GM12872 (cell line): Measurements from ENCODE around the gene CHPF2.

Source experiments
- TF ChIP-seq, protein P1 (sequence below): IDR thresholded peaks from 3 replicates; pipeline ENCODE4 v1.5.1; 2011; ENCODE audit warnings: low read depth, mild to moderate bottlenecking, low read length, moderate library complexity; ENCODE audit not compliant: insufficient read depth

The CHPF2 gene

DNA sequence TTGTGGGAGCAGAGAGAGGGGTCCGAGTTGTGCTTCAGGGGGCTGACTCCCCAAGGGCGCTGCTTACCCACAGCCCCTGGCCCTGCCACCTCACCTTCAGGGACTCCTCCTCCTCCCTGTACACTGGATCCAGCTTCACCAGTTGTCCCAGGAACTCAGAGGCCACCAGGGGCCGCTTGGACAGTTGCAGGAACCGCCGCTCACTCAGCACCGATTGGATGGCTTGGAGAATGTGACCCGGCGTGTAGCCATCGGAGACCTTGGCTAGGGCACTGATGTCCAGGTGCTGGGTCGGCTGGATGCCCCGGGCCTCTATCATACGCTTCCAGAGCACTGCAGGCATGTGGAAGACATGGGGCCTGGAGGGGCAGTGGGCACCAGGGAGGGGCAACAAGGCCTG, 40.7 kb upstream of the CHPF2 start:
- TF ChIP-seq, protein P1, sequence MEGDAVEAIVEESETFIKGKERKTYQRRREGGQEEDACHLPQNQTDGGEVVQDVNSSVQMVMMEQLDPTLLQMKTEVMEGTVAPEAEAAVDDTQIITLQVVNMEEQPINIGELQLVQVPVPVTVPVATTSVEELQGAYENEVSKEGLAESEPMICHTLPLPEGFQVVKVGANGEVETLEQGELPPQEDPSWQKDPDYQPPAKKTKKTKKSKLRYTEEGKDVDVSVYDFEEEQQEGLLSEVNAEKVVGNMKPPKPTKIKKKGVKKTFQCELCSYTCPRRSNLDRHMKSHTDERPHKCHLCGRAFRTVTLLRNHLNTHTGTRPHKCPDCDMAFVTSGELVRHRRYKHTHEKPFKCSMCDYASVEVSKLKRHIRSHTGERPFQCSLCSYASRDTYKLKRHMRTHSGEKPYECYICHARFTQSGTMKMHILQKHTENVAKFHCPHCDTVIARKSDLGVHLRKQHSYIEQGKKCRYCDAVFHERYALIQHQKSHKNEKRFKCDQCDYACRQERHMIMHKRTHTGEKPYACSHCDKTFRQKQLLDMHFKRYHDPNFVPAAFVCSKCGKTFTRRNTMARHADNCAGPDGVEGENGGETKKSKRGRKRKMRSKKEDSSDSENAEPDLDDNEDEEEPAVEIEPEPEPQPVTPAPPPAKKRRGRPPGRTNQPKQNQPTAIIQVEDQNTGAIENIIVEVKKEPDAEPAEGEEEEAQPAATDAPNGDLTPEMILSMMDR = no peak

DNA sequence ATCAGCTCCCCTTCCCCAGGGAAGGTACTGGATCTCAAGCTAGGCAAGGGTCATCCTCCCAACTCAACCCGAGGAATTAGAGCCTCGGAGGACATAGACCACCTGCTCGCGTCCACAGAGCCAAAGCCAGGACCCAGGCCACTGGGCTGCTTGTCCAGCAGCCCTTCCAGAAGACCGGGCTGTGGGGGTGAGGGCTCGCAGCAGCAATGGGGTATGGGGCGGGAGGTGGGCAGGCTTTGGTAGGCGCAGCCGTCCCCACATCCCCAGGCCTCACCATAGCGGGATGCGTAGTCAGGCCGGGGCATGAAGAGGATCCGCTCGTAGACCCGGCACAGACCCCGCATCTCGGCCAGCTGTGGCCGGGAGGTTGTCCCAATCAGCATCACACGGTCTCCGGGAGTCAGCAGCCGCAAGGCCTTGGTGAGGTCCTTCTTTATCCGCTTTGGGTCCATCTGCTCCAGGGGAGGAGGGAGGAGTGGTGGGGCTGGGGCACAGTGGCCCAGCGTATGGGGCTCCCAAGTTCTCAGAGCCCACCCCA, 40.2 kb upstream of the CHPF2 start:
- TF ChIP-seq, protein P1 = no peak

DNA sequence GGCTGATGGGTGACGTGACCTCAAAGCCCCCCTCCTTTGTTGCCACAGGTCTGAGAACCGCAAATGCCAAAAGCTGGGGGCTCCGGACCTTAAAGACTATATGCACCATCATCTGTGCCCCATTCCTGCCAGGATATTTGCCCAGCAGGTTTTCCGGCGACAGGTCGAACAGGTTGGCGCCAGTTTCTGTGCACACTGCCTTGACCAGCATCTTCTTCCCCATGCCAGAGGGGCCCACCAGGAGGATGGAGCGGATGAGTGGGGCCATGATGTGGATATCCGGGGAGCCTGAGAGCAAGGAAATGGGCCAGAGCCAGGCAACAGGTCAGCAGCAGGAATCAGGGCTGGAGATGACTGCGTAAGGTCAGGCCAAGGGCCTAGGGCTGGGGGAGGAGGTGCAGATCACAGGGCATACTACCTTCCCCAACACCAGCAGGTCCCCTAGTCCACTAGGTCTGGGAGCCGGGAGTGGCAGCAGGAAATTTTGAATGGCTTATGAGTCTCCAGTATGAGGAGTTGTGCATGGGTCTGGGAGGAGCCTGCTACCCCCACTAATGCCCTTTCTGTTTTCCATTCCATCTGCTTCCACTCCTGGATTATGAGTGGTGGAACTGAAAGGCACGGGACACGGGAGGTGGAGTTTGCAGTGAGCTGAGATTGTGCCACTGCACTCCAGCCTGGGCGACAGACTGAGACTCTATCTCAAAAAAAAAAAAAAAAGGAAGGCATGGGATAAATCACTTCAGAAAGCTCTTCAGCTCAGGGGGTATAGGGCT, 38.9 kb upstream of the CHPF2 start:
- TF ChIP-seq, protein P1 = no peak

DNA sequence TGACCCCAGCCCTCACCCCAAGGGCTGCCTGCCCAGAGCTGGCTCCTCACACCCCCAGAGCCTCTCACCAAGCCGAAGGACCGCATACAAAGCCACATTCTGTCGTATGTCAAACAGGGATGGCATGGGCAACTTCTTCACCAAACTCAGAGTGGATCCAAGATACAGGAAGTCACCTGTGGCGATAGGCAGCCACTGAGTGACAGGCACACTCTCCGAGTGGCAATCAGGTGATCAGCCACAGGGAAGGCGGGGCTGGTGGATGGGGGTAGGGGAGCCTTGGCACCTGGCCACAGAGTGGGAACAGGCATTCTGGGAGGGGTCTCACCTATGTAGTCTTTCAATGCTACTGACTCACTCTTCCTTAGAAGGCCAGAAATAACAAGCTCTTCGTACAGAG, 38.1 kb upstream of the CHPF2 start:
- TF ChIP-seq, protein P1 = no peak

DNA sequence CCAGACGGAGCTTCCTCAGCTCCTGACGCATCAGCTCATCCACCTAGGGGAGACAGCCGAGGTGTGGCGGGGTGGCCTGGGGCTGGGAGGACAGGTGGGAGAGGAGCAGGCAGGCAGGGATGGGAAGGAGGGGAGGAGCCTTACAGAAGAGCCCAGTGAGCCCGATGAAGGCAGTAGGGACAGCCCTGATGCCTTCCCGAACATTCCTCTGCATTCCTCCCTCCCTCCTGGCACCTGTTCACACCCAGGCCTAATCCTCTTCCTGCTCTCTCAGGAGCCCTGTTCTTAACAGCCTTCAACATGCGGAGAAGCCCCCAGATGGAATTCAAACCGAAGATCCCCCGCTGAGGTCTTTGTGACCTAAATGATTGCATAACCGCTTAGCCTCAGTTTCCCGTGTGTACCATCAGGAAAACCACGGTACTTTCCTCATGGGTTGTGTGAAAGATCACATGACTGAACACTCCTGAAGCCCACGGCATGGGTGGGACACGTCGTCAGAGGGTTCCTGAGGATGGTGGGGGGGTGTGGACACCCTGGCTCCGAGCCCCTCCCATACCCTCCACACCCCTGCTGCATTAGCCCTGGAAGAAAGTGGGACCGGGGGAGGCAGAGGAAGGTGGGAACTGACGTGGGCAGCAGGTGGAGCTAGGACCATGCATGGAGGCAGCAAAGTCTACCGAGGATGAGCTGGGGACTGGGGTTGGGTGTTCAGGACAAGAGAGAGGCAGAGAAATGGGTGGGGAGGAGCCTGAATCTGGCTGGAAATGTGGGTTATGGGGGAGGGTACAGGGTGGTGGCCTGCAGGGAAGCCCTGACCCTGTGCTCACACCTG, 36.5 kb upstream of the CHPF2 start:
- TF ChIP-seq, protein P1 = no peak

DNA sequence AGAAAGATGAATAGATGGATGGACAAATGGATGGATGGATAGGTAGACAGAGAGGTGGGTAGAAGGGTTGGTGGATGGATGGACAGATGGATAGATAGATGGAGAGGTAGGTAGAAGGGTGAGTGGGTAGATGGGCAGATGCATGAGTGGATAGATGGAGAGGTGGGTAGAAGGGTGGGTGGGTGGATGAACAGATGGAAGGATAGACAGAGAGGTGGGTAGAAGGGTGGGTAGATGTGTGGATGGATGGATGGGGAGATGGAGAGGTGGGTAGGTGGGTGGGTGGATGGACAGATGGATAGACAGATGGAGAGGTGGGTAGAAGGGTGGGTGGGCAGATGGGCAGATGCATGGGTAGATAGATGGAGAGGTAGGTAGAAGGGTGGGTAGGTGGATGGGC, 34.4 kb upstream of the CHPF2 start:
- TF ChIP-seq, protein P1 = no peak
